Measurements from ENCODE around the gene IQSEC1. TPM values are rescaled to one million over a fixed set of nuclear protein-coding genes. Genes with fewer than 3 reads are reported as not detected.

The IQSEC1 gene
- polyA plus RNA-seq, 2 of the 4 experiments (the other 2 are of a cell fraction), result 3.7 to 10.7 TPM

- H3K4me2 ChIP-seq, result no peak overlapping the region
- 73% methylated on average over 14 of the region's 14 CpGs for WGBS (ENCODE audit: missing lambda C conversion rate)
- POLR2A ChIA-PET, result no interaction called here
- no peak for DNase-seq (ENCODE audit: low read depth in 1 of 2, low spot score in 1 of 2)
- H3K4me1 ChIP-seq, result no peaks in the 10 kb centered on the region
- no peak overlapping the region for H3K27ac ChIP-seq
- FAIRE-seq, result no peak
- CTCF ChIA-PET, result interaction anchor here (0.6 to 1.8 kb wide), 3 partner anchors 10 to 808 kb away, joined by 3 to 9 read pairs (median 4); no protein-coding TSS in a partner anchor
- no peak for ATAC-seq
- TF ChIP-seq HDAC2 (IDR thresholded peaks at IDR 0.05) (no peak), KDM5A (IDR thresholded peaks at IDR 0.05) (no peak), PHF8 (IDR thresholded peaks at IDR 0.05; ENCODE audit: borderline replicate concordance, low read depth) (no peak), HOXA7 (CRISPR knock-in tag; IDR thresholded peaks at IDR 0.05) (no peak), ZSCAN20 (CRISPR knock-in tag; IDR thresholded peaks at IDR 0.05) (no peak), CHD2 (IDR thresholded peaks at IDR 0.05; ENCODE audit: low read length, partially characterized antibody) (no peak), GATA3 (IDR thresholded peaks at IDR 0.05; ENCODE audit: borderline replicate concordance) (no peak), FOSL2 (IDR thresholded peaks at IDR 0.05) (no peak), FOSL2 (CRISPR knock-in tag; IDR thresholded peaks at IDR 0.05) (no peak), RARB (CRISPR knock-in tag; IDR thresholded peaks at IDR 0.05) (no peak), SREBF2 (IDR thresholded peaks at IDR 0.05) (no peak), ZC3H11A (IDR thresholded peaks at IDR 0.05) (no peak), EP300 (IDR thresholded peaks at IDR 0.05) (no peak), NFE2L2 (conservative IDR thresholded peaks at IDR 0.05; ENCODE audit: low read length) (no peak), MAZ (IDR thresholded peaks at IDR 0.05; ENCODE audit: borderline replicate concordance, low read depth, low read length) (no peak), BCL3 (IDR thresholded peaks at IDR 0.05) (no peak), KDM1A (IDR thresholded peaks at IDR 0.05; ENCODE audit: low read depth) (no peak), ELK1 (IDR thresholded peaks at IDR 0.05; ENCODE audit: low read depth, low read length) (no peak), ATOH8 (CRISPR knock-in tag; IDR thresholded peaks at IDR 0.05; ENCODE audit: low read depth) (no peak)
- no peaks in the 10 kb centered on the region for H3K9me3 ChIP-seq
- no peak overlapping the region for H3K4me3 ChIP-seq
Measured at GRCh38 chr3:13120289-13120927, 47.2 kb upstream of the IQSEC1 start.

GRCh38 chr3:13119471-13120220, 46.4 kb upstream of the IQSEC1 start:
- WGBS (ENCODE audit: missing lambda C conversion rate), result 64% methylated on average over 14 of the region's 17 CpGs
- Histone ChIP-seq H3K27ac (no peak overlapping the region), H3K4me1 (no peaks in the 10 kb centered on the region), H3K4me2 (no peak overlapping the region), H3K4me3 (no peak overlapping the region), H3K9me3 (no peaks in the 10 kb centered on the region)
- no peak for FAIRE-seq
- no peak for ATAC-seq
- no peak for DNase-seq (ENCODE audit: low read depth in 1 of 2, low spot score in 1 of 2)
- ChIA-PET CTCF (interaction anchor here (0.6 to 1.8 kb wide), 5 partner anchors 27 to 808 kb away, joined by 3 to 9 read pairs (median 3); no protein-coding TSS in a partner anchor), POLR2A (no interaction called here)
- TF ChIP-seq NR3C1 (IDR thresholded peaks at IDR 0.05), result no peak
- no peak for TF ChIP-seq KDM5A (IDR thresholded peaks at IDR 0.05)
- TF ChIP-seq HOXB13 (CRISPR knock-in tag; IDR thresholded peaks at IDR 0.05; ENCODE audit: low read depth), result no peak
- TF ChIP-seq HOXA7 (CRISPR knock-in tag; IDR thresholded peaks at IDR 0.05), result no peak
- TF ChIP-seq ZC3H11A (IDR thresholded peaks at IDR 0.05), result no peak
- no peak for TF ChIP-seq MAX (IDR thresholded peaks at IDR 0.05)
- no peak for TF ChIP-seq ELK1 (IDR thresholded peaks at IDR 0.05; ENCODE audit: low read depth, low read length)
- TF ChIP-seq USF2 (IDR thresholded peaks at IDR 0.05), result no peak

Data from A549 (cell line).